Keratinocyte (primary cell): ENCODE data around the gene CRYL1. TPM values are rescaled to one million over a fixed set of nuclear protein-coding genes. Genes with fewer than 3 reads are reported as not detected.

Source experiments
- DNase-seq: peaks from one replicate; pipeline ENCODE4 v3.0.0-alpha.2; 2011; ENCODE audit warnings: low read depth, missing footprints, low spot score
- FAIRE-seq: peaks from 2 replicates; lab custom pipeline; 2011; peaks lifted over from hg19 to GRCh38; lab: Jason Lieb, UNC
- H2AFZ ChIP-seq: 2 replicates; pipeline ENCODE4 v1.6.0; 2012; ENCODE audit warnings: low read length, control low read depth, inconsistent platforms; ENCODE audit not compliant: control insufficient read depth
- H3K27ac ChIP-seq: 2 replicates; pipeline ENCODE4 v1.5.1; 2011; ENCODE audit warnings: low read length; ENCODE audit not compliant: control insufficient read depth, insufficient read depth
- H3K27me3 ChIP-seq: 3 replicates; pipeline ENCODE4 v1.6.0; 2011; ENCODE audit warnings: low read length; ENCODE audit not compliant: control insufficient read depth, insufficient read depth; ENCODE audit errors: extremely low read depth
- H3K36me3 ChIP-seq, 2 experiments: 2 replicates in 1 of 2; 3 replicates in 1 of 2; pipeline ENCODE4 v1.5.1; 2011; ENCODE audit warnings: low read length in 2 of 2, mild to moderate bottlenecking in 1 of 2; ENCODE audit not compliant: control insufficient read depth in 2 of 2, insufficient read depth in 2 of 2; ENCODE audit errors: extremely low read depth in 1 of 2
- H3K4me1 ChIP-seq: 3 replicates; pipeline ENCODE4 v1.5.1; 2011; ENCODE audit warnings: low read length; ENCODE audit not compliant: control insufficient read depth, insufficient read depth; ENCODE audit errors: extremely low read depth
- H3K4me2 ChIP-seq: 3 replicates; pipeline ENCODE4 v1.6.0; 2011; ENCODE audit warnings: low read depth, low read length; ENCODE audit not compliant: control insufficient read depth, insufficient read depth; ENCODE audit errors: extremely low read depth
- H3K4me3 ChIP-seq, 3 experiments: fragments of 200-600 bp in 1 of 3; sonication (generic) in 1 of 3; 2 replicates in 2 of 3; 3 replicates in 1 of 3; pipeline ENCODE4 v1.5.1; 2011 to 2016; ENCODE audit warnings: low read length in 3 of 3, mild to moderate bottlenecking in 3 of 3, control low read depth in 2 of 3, inconsistent platforms in 1 of 3, low read depth in 1 of 3, mixed read lengths in 1 of 3, mixed run types in 1 of 3, moderate library complexity in 1 of 3; ENCODE audit not compliant: control insufficient read depth in 2 of 3, insufficient read depth in 2 of 3; ENCODE audit errors: extremely low read depth in 1 of 3
- H3K79me2 ChIP-seq: 2 replicates; pipeline ENCODE4 v1.6.0; 2012; ENCODE audit warnings: low read length; ENCODE audit not compliant: control insufficient read depth, insufficient read depth
- H3K9ac ChIP-seq: 3 replicates; pipeline ENCODE4 v1.6.0; 2011; ENCODE audit warnings: low read length; ENCODE audit not compliant: control insufficient read depth, insufficient read depth; ENCODE audit errors: extremely low read depth
- H3K9me1 ChIP-seq: 3 replicates; pipeline ENCODE4 v1.6.0; 2011; ENCODE audit warnings: low read length; ENCODE audit not compliant: control insufficient read depth, insufficient read depth; ENCODE audit errors: extremely low read depth
- H3K9me3 ChIP-seq: 2 replicates; pipeline ENCODE4 v1.5.1; 2012; ENCODE audit warnings: low read depth, low read length; ENCODE audit not compliant: control insufficient read depth
- H4K20me1 ChIP-seq: 3 replicates; pipeline ENCODE4 v1.6.0; 2011; ENCODE audit warnings: low read length; ENCODE audit not compliant: control insufficient read depth, insufficient read depth; ENCODE audit errors: extremely low read depth
- EZH2 ChIP-seq: IDR thresholded peaks from one replicate; pipeline ENCODE4 v1.6.1; 2012; ENCODE audit warnings: inconsistent platforms, mild to moderate bottlenecking, low read length, moderate library complexity
- dilution Hi-C: fragments of 300-500 bp; cut with MboI; formaldehyde crosslinking; loops from one replicate; pipeline ENCODE4 v1.7.0; 2020; ENCODE audit warnings: low sequenced_read_pairs; ENCODE audit not compliant: extremely low pct_ligation_motif_present
- polyA plus RNA-seq, 5 experiments: library from polyadenylated mRNA; depleted of rRNA in 3 of 5; stranded (reverse) in 3 of 5; stranded (forward) in 1 of 5; unstranded in 1 of 5; fragments of >200 nt; gene quantifications; 1 replicate in 1 of 5; 2 replicates in 3 of 5; 3 replicates in 1 of 5; pipeline versions ENCODE4 v1.2.1 to v1.2.3, GENCODE V29; 2011 to 2012; ENCODE audit warnings: missing spikeins in 2 of 5, low read depth in 1 of 5, low replicate concordance in 1 of 5
- TF ChIP-seq, protein P1 (sequence below), 3 experiments: IDR thresholded peaks in 1 of 3; conservative IDR thresholded peaks in 1 of 3; optimal IDR thresholded peaks in 1 of 3; 2 replicates in 2 of 3; 3 replicates in 1 of 3; pipeline versions ENCODE3 to v1.5.1; 2011; ENCODE audit warnings: low read length in 3 of 3, mild to moderate bottlenecking in 3 of 3, moderate library complexity in 2 of 3, control low read depth in 1 of 3, inconsistent platforms in 1 of 3; ENCODE audit not compliant: insufficient read depth in 2 of 3; ENCODE audit errors: extremely low read depth in 1 of 3

Gene CRYL1
- polyA plus RNA-seq, 1 donor (not counting 4 experiments of a cell fraction or from before 2014, with no cell fraction given) = 27.2 TPM

GRCh38 chr13:20401531-20401930, 124.1 kb downstream of the CRYL1 start:
- Histone ChIP-seq H4K20me1 (no peaks in the 10 kb centered on the region), H3K79me2 (no peaks in the 10 kb centered on the region), H3K4me1 (peaks cover 50% of the 10 kb centered on the region), H3K9me1 (no peaks in the 10 kb centered on the region), H3K36me3 (no peaks in the 10 kb centered on the region), H3K27me3 (no peaks in the 10 kb centered on the region), H3K9me3 (no peaks in the 10 kb centered on the region), H3K4me3 (no peak overlapping the region), H3K9ac (peak overlapping the region; percentile 25), H3K4me2 (peak overlapping the region; percentile 63), H2AFZ (peak overlapping the region; percentile 48), H3K27ac (peak overlapping the region; percentile 79)
- dilution Hi-C loops = no loop called here
- no peak for TF ChIP-seq EZH2
- TF ChIP-seq, protein P1, sequence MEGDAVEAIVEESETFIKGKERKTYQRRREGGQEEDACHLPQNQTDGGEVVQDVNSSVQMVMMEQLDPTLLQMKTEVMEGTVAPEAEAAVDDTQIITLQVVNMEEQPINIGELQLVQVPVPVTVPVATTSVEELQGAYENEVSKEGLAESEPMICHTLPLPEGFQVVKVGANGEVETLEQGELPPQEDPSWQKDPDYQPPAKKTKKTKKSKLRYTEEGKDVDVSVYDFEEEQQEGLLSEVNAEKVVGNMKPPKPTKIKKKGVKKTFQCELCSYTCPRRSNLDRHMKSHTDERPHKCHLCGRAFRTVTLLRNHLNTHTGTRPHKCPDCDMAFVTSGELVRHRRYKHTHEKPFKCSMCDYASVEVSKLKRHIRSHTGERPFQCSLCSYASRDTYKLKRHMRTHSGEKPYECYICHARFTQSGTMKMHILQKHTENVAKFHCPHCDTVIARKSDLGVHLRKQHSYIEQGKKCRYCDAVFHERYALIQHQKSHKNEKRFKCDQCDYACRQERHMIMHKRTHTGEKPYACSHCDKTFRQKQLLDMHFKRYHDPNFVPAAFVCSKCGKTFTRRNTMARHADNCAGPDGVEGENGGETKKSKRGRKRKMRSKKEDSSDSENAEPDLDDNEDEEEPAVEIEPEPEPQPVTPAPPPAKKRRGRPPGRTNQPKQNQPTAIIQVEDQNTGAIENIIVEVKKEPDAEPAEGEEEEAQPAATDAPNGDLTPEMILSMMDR (optimal IDR thresholded peaks at IDR 0.05 in 1 of 3, IDR thresholded peaks at IDR 0.05 in 1 of 3, conservative IDR thresholded peaks at IDR 0.05 in 1 of 3; ENCODE audit: extremely low read depth in 1 of 3, insufficient read depth in 2 of 3, low read length in 3 of 3) = no peak
- DNase-seq = no peak
- FAIRE-seq = peak; percentile 73

- no peak for DNase-seq
- Histone ChIP-seq H3K4me3 (no peak overlapping the region), H3K4me1 (peaks cover 43% of the 10 kb centered on the region), H2AFZ (no peak overlapping the region), H3K9me1 (no peaks in the 10 kb centered on the region), H3K36me3 (no peaks in the 10 kb centered on the region), H3K4me2 (peak overlapping the region; percentile 63), H3K27ac (peak overlapping the region; percentile 79), H3K9ac (no peak overlapping the region), H3K9me3 (no peaks in the 10 kb centered on the region), H4K20me1 (no peaks in the 10 kb centered on the region), H3K79me2 (no peaks in the 10 kb centered on the region), H3K27me3 (no peaks in the 10 kb centered on the region)
- no peak for TF ChIP-seq EZH2
- TF ChIP-seq, protein P1 (optimal IDR thresholded peaks at IDR 0.05 in 1 of 3, IDR thresholded peaks at IDR 0.05 in 1 of 3, conservative IDR thresholded peaks at IDR 0.05 in 1 of 3; ENCODE audit: extremely low read depth in 1 of 3, insufficient read depth in 2 of 3, low read length in 3 of 3) = no peak
- dilution Hi-C loops = no loop called here
- FAIRE-seq = peak; percentile 92
These were observed 124.9 kb downstream of the CRYL1 start for GRCh38 chr13:20400774-20401173.
